GM13976 (cell line): ENCODE data around the gene PFDN4.

Source experiments
- DNase-seq: peaks from one replicate; pipeline ENCODE4 v3.0.0; 2012; ENCODE audit warnings: low spot score
- in situ Hi-C: fragments of 300-500 bp; cut with MboI; formaldehyde crosslinking; loops from one replicate; pipeline ENCODE4 v1.12.0; 2022; ENCODE audit warnings: low sequenced_read_pairs, mixed read lengths, inconsistent platforms; ENCODE audit not compliant: unreplicated experiment
- TF ChIP-seq, protein P1 (sequence below): IDR thresholded peaks from 2 replicates; pipeline ENCODE4 v1.5.1; 2012; ENCODE audit warnings: borderline replicate concordance, mild to moderate bottlenecking; ENCODE audit not compliant: insufficient read depth; ENCODE audit errors: extremely low read depth, missing control alignments, control extremely low read depth

PFDN4 gene

GRCh38 chr20:54193817-54194216, 14.1 kb upstream of the PFDN4 start:
- in situ Hi-C loops = loop anchor here (25.0 kb wide), 2 partner anchors 232 to 632 kb away; no protein-coding TSS in a partner anchor
- no peak for DNase-seq
- TF ChIP-seq, protein P1, sequence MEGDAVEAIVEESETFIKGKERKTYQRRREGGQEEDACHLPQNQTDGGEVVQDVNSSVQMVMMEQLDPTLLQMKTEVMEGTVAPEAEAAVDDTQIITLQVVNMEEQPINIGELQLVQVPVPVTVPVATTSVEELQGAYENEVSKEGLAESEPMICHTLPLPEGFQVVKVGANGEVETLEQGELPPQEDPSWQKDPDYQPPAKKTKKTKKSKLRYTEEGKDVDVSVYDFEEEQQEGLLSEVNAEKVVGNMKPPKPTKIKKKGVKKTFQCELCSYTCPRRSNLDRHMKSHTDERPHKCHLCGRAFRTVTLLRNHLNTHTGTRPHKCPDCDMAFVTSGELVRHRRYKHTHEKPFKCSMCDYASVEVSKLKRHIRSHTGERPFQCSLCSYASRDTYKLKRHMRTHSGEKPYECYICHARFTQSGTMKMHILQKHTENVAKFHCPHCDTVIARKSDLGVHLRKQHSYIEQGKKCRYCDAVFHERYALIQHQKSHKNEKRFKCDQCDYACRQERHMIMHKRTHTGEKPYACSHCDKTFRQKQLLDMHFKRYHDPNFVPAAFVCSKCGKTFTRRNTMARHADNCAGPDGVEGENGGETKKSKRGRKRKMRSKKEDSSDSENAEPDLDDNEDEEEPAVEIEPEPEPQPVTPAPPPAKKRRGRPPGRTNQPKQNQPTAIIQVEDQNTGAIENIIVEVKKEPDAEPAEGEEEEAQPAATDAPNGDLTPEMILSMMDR = no peak

DNA sequence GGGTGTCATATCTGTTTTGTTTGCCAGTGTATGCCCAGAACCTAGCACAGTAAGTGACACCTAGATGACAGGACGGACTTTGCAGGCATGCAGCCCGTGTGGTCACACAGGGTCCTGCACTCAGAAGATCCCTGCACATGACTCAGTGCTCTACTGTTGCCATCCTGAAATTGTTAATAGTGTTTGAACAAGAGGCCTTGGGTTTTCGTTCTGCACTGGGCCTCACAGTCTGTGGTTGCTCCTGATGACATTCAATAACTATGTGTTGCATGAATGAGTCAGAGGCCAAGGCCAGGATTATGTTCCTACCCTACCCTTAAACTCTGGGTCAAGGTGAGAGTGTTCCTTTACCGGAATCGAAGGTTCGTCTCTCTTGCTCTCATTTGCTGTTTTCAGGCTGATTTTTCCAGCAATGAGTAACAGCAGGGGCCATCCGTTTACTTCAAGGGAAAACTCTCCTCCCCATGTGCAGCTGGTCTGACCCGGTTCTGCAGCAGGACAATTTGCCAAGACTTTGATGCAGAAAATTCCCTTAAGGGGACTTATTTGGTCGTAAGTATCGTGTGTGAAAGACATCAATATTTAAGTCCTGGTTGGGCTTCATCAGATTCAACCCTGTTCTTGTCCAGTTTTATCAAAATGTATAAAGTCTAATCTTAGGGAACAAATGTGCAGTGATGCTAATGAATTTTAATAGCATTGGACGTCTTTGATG, 13.0 kb upstream of the PFDN4 start:
- in situ Hi-C loops = loop anchor here (5.0 to 25.0 kb wide), 3 partner anchors 93 to 633 kb away; no protein-coding TSS in a partner anchor
- TF ChIP-seq, protein P1 = no peak

GRCh38 chr20:54195483-54196472, 12.1 kb upstream of the PFDN4 start:
- no peak for DNase-seq
- in situ Hi-C loops = loop anchor here (5.0 to 25.0 kb wide), 3 partner anchors 93 to 633 kb away; no protein-coding TSS in a partner anchor
- TF ChIP-seq, protein P1 = no peak

More for the DNA sequence above, 13.0 kb upstream of the PFDN4 start:
- no peak for DNase-seq

- in situ Hi-C loops = loop anchor here (5.0 to 25.0 kb wide), 3 partner anchors 96 to 636 kb away; no protein-coding TSS in a partner anchor
- TF ChIP-seq, protein P1 = no peak
- no peak for DNase-seq
Observed at GRCh38 chr20:54197621-54198604, 10.0 kb upstream of the PFDN4 start.

DNA sequence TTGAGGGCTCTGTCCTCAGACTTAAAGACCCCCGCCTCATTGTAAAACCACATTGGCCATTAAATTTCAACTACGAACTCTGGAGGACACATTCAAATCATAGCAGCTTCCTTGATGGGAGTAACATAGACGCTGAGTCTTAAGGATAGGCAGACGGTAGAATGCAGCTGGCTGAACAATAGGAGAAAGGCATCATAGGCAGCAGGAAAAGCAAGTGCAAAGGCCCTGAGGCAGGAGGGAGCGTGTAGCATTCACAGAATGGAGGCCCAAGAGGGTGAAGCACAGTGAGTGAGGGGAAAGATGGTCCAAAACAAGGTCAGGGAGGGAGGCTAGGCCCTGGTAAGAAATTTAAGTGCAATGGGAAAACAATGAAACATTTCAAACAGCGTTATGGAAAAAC, 8.6 kb upstream of the PFDN4 start:
- TF ChIP-seq, protein P1 = no peak
- DNase-seq = no peak
- in situ Hi-C loops = loop anchor here (5.0 to 25.0 kb wide), 3 partner anchors 97 to 637 kb away; no protein-coding TSS in a partner anchor

GRCh38 chr20:54199721-54200176, 8.1 kb upstream of the PFDN4 start:
- TF ChIP-seq, protein P1 = peak; percentile 88
- DNase-seq = peak; percentile 67
- in situ Hi-C loops = loop anchor here (5.0 to 25.0 kb wide), 3 partner anchors 97 to 637 kb away; no protein-coding TSS in a partner anchor
